HepG2 (cell line): ENCODE measurements around the gene PALM. TPM values are rescaled to one million over a fixed set of nuclear protein-coding genes. Genes with fewer than 3 reads are reported as not detected.
A peak's percentile ranks its signal among the peaks of the same experiment; 100 is the strongest.

Experiments
- FOSL1 ChIP-seq: sonication (generic); formaldehyde crosslinking; IDR thresholded peaks from 2 replicates; pipeline ENCODE4 v1.9.0; 2021; ENCODE audit warnings: missing genetic modification reagents, borderline replicate concordance
- FOSL2 ChIP-seq: sonication (generic); formaldehyde crosslinking; IDR thresholded peaks from 2 replicates; pipeline ENCODE4 v1.4.0; 2020; ENCODE audit warnings: missing genetic modification reagents
- FOXA3 ChIP-seq: IDR thresholded peaks from 2 replicates; pipeline ENCODE4 v1.6.1; 2016; ENCODE audit warnings: missing genetic modification reagents, missing compliant biosample characterization
- FOXK2 ChIP-seq: fragments of 450-650 bp; IDR thresholded peaks from 2 replicates; pipeline ENCODE4 v1.6.1; 2016
- MTA3 ChIP-seq: sonication (generic); formaldehyde crosslinking; IDR thresholded peaks from 2 replicates; pipeline ENCODE4 v1.4.0; 2020; ENCODE audit warnings: missing genetic modification reagents
- PHF5A ChIP-seq: IDR thresholded peaks from one replicate; pipeline ENCODE4 v1.6.1; 2018; ENCODE audit warnings: low read depth, missing genetic modification reagents; ENCODE audit not compliant: unreplicated experiment
- REXO4 ChIP-seq: sonication (generic); formaldehyde crosslinking; IDR thresholded peaks from 2 replicates; pipeline ENCODE4 v1.8.0; 2022; ENCODE audit warnings: missing genetic modification reagents, mild to moderate bottlenecking, borderline replicate concordance
- TP53 ChIP-seq: sonication (generic); formaldehyde crosslinking; conservative IDR thresholded peaks from 2 replicates; pipeline ENCODE4 v1.4.0; 2020; ENCODE audit warnings: missing genetic modification reagents
- U2AF1 ChIP-seq: fragments of 200-400 bp; formaldehyde crosslinking; optimal IDR thresholded peaks from 2 replicates; pipeline ENCODE3; 2017; ENCODE audit warnings: mild to moderate bottlenecking, low read depth, low read length
- ZNF430 ChIP-seq: sonication (generic); formaldehyde crosslinking; IDR thresholded peaks from 2 replicates; pipeline ENCODE4 v1.9.0; 2021; ENCODE audit warnings: mild to moderate bottlenecking, missing genetic modification reagents
- ZNF44 ChIP-seq: sonication (generic); formaldehyde crosslinking; IDR thresholded peaks from 2 replicates; pipeline ENCODE4 v1.5.1; 2020; ENCODE audit warnings: mild to moderate bottlenecking, missing genetic modification reagents
- ZNF766 ChIP-seq: sonication (generic); formaldehyde crosslinking; IDR thresholded peaks from 2 replicates; pipeline ENCODE4 v1.5.0; 2020; ENCODE audit warnings: missing genetic modification reagents, borderline replicate concordance
- polyA plus RNA-seq, 8 experiments: library from polyadenylated mRNA; depleted of rRNA in 3 of 8; stranded (reverse) in 7 of 8; unstranded in 1 of 8; fragments of >200 nt; fragmentation: Illumina TruSeq in 4 of 8; extraction: Trizol in 4 of 8; gene quantifications; 2 replicates each; pipeline versions ENCODE4 v1.2.1 to v1.2.3, GENCODE V29; 2011 to 2016; ENCODE audit warnings: low read depth in 4 of 8, missing spikeins in 1 of 8, mixed read lengths in 1 of 8; ENCODE audit not compliant: insufficient read depth in 1 of 8
- total RNA-seq, 5 experiments: library from RNA; depleted of rRNA; stranded (reverse); fragments of >200 nt; fragmentation: Illumina TruSeq; extraction: Trizol; gene quantifications; 2 replicates each; pipeline ENCODE4 v1.2.3, GENCODE V29; 2016; ENCODE audit warnings: low read depth in 1 of 5
- TF ChIP-seq, protein P1 (sequence below): sonication (generic); formaldehyde crosslinking; IDR thresholded peaks from 2 replicates; pipeline ENCODE4 v1.8.1; 2022; ENCODE audit warnings: low read depth, mild to moderate bottlenecking, missing genetic modification reagents
- TF ChIP-seq, protein P2 (sequence below): sonication (generic); formaldehyde crosslinking; IDR thresholded peaks from 2 replicates; pipeline ENCODE4 v1.4.0; 2020; ENCODE audit warnings: missing genetic modification reagents
- TF ChIP-seq, protein P3 (sequence below): sonication (generic); formaldehyde crosslinking; IDR thresholded peaks from 2 replicates; pipeline ENCODE4 v1.4.0; 2020; ENCODE audit warnings: missing genetic modification reagents, borderline replicate concordance
- TF ChIP-seq, protein P4 (sequence below): IDR thresholded peaks from 2 replicates; pipeline ENCODE4 v1.6.1; 2016; ENCODE audit warnings: mild to moderate bottlenecking
- TF ChIP-seq, protein P5 (sequence below): sonication (generic); formaldehyde crosslinking; IDR thresholded peaks from 2 replicates; pipeline ENCODE4; 2020; ENCODE audit warnings: missing genetic modification reagents, mild to moderate bottlenecking, borderline replicate concordance

The PALM gene
- total and polyA plus RNA-seq, 2 of the 13 experiments (the other 11 are each of a cell fraction or from before 2014, with no cell fraction given), result 4.0 to 9.7 TPM

DNA sequence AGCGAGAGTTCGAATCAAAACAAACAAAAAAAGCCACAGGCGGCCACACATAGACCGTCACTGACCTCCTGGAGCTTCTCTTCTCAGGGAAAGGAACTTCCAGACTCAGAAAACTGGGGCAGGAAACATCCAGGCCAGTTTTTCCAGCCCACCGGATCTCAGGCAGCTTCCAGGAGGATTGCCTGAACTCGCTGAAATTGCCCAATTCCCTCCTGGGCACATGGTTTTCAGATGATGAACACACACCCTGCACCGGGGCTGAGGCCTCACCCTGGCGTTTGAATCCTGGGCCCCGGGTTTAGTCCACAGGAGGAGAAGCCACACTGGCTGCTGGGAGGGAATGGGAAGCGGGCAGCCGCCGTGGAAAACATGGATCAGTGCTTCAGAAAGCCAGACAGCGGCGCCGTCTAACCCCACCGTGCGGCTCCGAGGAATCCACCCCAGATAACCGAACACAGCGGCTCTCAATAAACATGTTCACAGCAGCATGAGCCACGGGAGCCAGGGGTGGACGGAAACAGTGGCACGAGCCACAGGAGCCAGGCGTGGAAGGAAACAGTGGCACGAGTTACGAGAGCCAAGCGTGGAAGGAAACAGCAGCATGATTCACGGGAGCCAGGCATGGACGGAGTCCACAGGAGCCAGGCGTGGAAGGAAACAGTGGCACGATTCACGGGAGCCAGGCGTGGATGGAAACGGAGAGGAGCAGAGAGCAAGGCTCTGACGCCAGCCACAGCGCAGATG, 70.3 kb downstream of the PALM start (continued):
- no peak for TF ChIP-seq U2AF1
- TF ChIP-seq, protein P1, sequence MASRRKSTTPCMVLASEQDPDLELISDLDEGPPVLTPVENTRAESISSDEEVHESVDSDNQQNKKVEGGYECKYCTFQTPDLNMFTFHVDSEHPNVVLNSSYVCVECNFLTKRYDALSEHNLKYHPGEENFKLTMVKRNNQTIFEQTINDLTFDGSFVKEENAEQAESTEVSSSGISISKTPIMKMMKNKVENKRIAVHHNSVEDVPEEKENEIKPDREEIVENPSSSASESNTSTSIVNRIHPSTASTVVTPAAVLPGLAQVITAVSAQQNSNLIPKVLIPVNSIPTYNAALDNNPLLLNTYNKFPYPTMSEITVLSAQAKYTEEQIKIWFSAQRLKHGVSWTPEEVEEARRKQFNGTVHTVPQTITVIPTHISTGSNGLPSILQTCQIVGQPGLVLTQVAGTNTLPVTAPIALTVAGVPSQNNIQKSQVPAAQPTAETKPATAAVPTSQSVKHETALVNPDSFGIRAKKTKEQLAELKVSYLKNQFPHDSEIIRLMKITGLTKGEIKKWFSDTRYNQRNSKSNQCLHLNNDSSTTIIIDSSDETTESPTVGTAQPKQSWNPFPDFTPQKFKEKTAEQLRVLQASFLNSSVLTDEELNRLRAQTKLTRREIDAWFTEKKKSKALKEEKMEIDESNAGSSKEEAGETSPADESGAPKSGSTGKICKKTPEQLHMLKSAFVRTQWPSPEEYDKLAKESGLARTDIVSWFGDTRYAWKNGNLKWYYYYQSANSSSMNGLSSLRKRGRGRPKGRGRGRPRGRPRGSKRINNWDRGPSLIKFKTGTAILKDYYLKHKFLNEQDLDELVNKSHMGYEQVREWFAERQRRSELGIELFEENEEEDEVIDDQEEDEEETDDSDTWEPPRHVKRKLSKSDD, result no peak
- TF ChIP-seq ZNF766 (CRISPR knock-in tag), result peak; percentile 87; the same call in 1 of the 2 replicates
- TF ChIP-seq, protein P2, sequence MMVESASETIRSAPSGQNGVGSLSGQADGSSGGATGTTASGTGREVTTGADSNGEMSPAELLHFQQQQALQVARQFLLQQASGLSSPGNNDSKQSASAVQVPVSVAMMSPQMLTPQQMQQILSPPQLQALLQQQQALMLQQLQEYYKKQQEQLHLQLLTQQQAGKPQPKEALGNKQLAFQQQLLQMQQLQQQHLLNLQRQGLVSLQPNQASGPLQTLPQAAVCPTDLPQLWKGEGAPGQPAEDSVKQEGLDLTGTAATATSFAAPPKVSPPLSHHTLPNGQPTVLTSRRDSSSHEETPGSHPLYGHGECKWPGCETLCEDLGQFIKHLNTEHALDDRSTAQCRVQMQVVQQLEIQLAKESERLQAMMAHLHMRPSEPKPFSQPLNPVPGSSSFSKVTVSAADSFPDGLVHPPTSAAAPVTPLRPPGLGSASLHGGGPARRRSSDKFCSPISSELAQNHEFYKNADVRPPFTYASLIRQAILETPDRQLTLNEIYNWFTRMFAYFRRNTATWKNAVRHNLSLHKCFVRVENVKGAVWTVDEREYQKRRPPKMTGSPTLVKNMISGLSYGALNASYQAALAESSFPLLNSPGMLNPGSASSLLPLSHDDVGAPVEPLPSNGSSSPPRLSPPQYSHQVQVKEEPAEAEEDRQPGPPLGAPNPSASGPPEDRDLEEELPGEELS (CRISPR knock-in tag), result peak; percentile 73; the same call in 1 of the 2 replicates
- peak; percentile 94; the same call in 1 of the 2 replicates for TF ChIP-seq ZNF430
- no peak for TF ChIP-seq ZNF44 (CRISPR knock-in tag)
- TF ChIP-seq TP53 (CRISPR knock-in tag), result peak; percentile 91
- TF ChIP-seq, protein P3, sequence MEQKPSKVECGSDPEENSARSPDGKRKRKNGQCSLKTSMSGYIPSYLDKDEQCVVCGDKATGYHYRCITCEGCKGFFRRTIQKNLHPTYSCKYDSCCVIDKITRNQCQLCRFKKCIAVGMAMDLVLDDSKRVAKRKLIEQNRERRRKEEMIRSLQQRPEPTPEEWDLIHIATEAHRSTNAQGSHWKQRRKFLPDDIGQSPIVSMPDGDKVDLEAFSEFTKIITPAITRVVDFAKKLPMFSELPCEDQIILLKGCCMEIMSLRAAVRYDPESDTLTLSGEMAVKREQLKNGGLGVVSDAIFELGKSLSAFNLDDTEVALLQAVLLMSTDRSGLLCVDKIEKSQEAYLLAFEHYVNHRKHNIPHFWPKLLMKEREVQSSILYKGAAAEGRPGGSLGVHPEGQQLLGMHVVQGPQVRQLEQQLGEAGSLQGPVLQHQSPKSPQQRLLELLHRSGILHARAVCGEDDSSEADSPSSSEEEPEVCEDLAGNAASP (CRISPR knock-in tag), result peak; percentile 71
- no peak for TF ChIP-seq MTA3 (CRISPR knock-in tag)
- no peak for TF ChIP-seq FOSL1 (CRISPR knock-in tag)
- TF ChIP-seq PHF5A (CRISPR knock-in tag), result no peak
- peak; percentile 78 for TF ChIP-seq FOSL2 (CRISPR knock-in tag)
- peak; percentile 55 for TF ChIP-seq FOXA3 (CRISPR knock-in tag)
- TF ChIP-seq, protein P4, sequence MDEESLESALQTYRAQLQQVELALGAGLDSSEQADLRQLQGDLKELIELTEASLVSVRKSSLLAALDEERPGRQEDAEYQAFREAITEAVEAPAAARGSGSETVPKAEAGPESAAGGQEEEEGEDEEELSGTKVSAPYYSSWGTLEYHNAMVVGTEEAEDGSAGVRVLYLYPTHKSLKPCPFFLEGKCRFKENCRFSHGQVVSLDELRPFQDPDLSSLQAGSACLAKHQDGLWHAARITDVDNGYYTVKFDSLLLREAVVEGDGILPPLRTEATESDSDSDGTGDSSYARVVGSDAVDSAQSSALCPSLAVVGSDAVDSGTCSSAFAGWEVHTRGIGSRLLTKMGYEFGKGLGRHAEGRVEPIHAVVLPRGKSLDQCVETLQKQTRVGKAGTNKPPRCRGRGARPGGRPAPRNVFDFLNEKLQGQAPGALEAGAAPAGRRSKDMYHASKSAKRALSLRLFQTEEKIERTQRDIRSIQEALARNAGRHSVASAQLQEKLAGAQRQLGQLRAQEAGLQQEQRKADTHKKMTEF, result peak; percentile 85
- no peak for TF ChIP-seq FOXK2
- TF ChIP-seq, protein P5, sequence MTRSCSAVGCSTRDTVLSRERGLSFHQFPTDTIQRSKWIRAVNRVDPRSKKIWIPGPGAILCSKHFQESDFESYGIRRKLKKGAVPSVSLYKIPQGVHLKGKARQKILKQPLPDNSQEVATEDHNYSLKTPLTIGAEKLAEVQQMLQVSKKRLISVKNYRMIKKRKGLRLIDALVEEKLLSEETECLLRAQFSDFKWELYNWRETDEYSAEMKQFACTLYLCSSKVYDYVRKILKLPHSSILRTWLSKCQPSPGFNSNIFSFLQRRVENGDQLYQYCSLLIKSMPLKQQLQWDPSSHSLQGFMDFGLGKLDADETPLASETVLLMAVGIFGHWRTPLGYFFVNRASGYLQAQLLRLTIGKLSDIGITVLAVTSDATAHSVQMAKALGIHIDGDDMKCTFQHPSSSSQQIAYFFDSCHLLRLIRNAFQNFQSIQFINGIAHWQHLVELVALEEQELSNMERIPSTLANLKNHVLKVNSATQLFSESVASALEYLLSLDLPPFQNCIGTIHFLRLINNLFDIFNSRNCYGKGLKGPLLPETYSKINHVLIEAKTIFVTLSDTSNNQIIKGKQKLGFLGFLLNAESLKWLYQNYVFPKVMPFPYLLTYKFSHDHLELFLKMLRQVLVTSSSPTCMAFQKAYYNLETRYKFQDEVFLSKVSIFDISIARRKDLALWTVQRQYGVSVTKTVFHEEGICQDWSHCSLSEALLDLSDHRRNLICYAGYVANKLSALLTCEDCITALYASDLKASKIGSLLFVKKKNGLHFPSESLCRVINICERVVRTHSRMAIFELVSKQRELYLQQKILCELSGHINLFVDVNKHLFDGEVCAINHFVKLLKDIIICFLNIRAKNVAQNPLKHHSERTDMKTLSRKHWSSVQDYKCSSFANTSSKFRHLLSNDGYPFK (CRISPR knock-in tag), result no peak
- no peak for TF ChIP-seq REXO4 (CRISPR knock-in tag)
